Measurements from ENCODE around the gene ANKRD13A.

- TF ChIP-seq, protein P1, sequence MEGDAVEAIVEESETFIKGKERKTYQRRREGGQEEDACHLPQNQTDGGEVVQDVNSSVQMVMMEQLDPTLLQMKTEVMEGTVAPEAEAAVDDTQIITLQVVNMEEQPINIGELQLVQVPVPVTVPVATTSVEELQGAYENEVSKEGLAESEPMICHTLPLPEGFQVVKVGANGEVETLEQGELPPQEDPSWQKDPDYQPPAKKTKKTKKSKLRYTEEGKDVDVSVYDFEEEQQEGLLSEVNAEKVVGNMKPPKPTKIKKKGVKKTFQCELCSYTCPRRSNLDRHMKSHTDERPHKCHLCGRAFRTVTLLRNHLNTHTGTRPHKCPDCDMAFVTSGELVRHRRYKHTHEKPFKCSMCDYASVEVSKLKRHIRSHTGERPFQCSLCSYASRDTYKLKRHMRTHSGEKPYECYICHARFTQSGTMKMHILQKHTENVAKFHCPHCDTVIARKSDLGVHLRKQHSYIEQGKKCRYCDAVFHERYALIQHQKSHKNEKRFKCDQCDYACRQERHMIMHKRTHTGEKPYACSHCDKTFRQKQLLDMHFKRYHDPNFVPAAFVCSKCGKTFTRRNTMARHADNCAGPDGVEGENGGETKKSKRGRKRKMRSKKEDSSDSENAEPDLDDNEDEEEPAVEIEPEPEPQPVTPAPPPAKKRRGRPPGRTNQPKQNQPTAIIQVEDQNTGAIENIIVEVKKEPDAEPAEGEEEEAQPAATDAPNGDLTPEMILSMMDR (IDR thresholded peaks at IDR 0.05): no peak
- TF ChIP-seq POLR2A (IDR thresholded peaks at IDR 0.05): no peak
- TF ChIP-seq POLR2AphosphoS5 (IDR thresholded peaks at IDR 0.05): no peak
- TF ChIP-seq EP300 (IDR thresholded peaks at IDR 0.05): no peak
These were observed 46.9 kb upstream of the ANKRD13A start for GRCh38 chr12:109952160-109952858.

Measured in stomach (tissue), 4 donors.